PC-3 (cell line): ENCODE results near the gene SH3PXD2B.

Source experiments
- EZH2 ChIP-seq: fragments of 300-600 bp; sonication (generic); IDR thresholded peaks from one replicate; pipeline ENCODE4 v1.6.1; 2017; ENCODE audit warnings: antibody characterized with exemption, mild to moderate bottlenecking, low read length; ENCODE audit not compliant: unreplicated experiment
- EZH2phosphoT487 ChIP-seq: fragments of 300-600 bp; sonication (generic); IDR thresholded peaks from 2 replicates; pipeline ENCODE4 v1.6.1; 2018; ENCODE audit warnings: mild to moderate bottlenecking, antibody characterized with exemption, low read length, borderline replicate concordance
- TF ChIP-seq, protein P1 (sequence below): fragments of 300-600 bp; sonication (generic); conservative IDR thresholded peaks from 2 replicates; pipeline ENCODE4 v1.5.1; 2017; ENCODE audit warnings: antibody characterized with exemption, low read depth, mild to moderate bottlenecking, low read length

DNA sequence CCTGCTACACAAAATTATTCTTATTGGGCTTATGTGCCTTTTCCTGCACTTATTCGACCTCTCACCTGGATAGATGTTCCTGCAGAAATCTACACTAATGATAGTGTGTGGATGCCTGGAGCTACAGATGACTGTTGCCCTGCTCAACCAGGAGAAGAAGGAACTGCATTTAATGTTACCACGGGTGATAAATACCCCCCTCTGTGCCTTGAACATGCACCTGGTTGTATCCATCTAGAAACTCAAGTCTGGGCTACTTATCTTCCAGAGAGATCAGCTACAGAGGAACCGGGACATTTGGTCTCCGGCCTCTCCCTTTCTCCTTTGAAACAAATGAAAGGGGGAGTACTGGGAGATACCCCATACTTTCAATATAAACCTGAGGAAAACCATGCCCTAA lies 54.5 kb downstream of the SH3PXD2B start:
- TF ChIP-seq, protein P1, sequence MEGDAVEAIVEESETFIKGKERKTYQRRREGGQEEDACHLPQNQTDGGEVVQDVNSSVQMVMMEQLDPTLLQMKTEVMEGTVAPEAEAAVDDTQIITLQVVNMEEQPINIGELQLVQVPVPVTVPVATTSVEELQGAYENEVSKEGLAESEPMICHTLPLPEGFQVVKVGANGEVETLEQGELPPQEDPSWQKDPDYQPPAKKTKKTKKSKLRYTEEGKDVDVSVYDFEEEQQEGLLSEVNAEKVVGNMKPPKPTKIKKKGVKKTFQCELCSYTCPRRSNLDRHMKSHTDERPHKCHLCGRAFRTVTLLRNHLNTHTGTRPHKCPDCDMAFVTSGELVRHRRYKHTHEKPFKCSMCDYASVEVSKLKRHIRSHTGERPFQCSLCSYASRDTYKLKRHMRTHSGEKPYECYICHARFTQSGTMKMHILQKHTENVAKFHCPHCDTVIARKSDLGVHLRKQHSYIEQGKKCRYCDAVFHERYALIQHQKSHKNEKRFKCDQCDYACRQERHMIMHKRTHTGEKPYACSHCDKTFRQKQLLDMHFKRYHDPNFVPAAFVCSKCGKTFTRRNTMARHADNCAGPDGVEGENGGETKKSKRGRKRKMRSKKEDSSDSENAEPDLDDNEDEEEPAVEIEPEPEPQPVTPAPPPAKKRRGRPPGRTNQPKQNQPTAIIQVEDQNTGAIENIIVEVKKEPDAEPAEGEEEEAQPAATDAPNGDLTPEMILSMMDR = no peak
- TF ChIP-seq EZH2 (no peak), EZH2phosphoT487 (no peak)
